GM19351 (cell line): ENCODE results near the gene NUDT8.
"Not testable (repeated sequence)": the region's sequence is repeated elsewhere in the genome, so short reads cannot be mapped to it uniquely, and the experiment has no call there.

Experiments used
- ATAC-seq: cut with Tn5 transposase; IDR thresholded peaks from one replicate; pipeline ENCODE4 v1.9.1; 2021; ENCODE audit warnings: mild to moderate bottlenecking, moderate library complexity; ENCODE audit not compliant: unreplicated experiment

NUDT8 gene

DNA sequence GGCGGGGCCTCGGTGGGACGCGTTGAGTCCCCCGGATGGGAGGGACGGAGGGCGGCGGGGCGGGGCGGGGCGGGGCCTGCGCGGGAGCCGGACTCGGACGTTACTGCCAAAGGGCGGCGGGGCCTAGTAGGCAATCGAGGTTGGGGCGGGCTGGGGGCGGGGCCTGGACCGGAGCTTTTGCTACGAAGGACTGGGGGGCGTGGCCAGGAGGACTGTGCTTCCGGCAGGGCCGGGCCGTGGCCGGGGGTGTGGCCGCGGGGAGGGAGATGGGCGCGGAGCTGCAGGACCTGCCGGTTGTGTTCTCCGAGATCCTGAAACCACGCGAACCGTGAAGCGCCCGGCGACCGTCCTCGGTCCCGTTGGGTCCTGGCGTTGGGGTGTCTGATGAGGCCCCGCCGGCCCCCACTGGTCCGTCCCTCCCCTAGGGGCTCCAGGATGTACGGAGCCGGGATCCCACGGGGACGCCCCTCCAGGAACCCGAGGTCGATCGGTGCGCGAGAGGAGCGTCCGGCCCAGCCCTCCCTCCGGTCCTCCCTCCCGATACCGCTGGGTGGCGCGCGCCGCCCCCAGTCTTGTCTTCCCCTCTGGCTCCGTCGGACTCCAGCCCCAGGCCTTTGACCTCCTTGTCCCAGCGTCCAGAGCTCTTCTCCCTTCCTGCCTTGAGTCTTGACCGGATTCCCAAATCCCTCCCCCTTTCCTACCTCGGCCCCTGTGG lies 648 bp upstream of the NUDT8 start:
- ATAC-seq: peak; percentile 62

DNA sequence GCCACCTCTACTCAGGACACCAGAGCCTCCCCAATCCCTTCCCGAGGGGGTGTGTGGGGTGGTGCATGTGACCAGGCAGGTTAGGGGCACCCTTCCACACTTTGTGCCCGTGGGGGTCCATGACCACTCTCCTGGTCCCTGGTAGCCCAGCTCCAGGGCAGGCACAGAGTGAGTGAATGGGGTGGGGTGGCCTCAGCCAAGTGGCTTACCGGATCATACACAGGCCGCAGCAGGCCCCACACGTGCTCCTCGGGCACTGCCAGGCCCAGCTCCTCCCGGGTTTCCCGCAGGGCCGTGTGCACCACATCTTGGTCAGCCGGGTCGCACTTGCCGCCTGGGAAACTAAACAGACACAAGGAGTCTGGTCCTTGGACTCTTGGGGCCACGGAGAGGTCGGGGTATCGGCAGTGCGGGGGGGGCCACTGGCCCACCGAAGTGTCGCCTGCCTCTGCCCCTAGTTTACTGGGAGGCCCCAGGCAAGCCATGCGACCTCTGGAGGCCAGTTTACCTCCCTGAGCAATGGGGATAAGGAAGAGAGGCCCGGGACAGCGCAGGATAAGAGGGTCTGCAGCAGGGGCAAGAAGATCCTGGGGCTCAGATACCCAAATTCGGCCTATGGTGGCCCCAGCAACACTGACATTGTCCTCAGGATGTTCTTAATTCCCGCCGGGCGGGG lies 889 bp downstream of the NUDT8 start:
- ATAC-seq: no peak

DNA sequence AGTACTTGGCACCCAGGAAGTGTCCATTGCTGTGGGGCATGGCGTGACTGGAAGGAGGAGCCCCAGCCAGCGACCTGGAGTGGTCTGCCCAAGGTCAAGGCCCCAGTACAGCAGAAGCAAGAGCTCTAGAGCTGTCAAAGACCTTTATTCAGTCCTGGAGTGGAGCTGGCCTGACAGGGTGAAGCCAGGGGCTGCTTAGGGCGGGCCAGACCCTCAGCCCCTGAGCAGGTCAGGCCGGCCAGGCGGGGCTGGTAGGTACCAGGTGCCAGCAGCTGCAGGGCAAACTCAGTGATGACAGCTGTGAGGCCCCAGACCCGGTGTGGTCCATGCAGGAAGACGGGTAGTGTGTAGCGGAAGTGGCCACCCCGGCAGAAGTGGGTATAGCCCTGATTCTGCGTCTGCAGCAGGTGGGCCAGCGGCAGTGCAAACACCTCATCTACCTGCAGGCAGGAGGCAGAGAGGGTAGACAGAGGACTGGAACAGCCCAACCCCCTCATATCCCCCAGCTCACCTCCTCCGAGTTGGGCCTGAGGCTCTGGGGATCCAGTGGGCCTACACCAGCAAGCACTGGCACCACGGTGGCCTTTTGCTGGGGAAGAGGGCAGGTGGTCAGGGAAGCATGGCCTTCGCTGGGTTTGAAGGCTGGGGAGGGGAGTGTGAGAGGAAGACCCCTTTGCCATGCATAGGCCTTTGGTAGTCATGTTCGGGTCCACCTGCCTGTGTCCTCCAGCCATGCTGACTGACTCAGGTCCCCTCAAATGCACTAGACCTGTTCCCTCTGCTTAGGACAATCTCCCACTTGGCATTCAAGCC lies 1.7 kb downstream of the NUDT8 start:
- no peak for ATAC-seq

DNA sequence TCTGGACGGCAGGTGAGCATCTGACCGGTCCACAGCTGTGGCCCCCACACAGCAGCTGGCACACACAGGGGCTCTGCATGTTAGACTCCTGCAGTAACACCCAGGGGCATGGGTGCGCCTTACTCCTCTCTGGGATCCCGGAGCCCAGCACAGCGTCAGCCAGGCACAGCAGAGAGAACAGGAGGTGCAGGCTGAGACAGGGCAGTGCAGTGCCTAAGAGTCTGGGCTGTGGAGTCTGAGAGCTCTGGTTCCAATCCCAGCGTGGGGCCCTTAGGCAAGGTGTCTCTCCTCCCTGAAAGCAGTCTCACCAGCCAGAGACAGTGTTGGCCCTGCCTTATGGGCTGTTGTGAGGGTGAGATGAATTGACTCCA lies 2.3 kb downstream of the NUDT8 start:
- ATAC-seq: no peak

DNA sequence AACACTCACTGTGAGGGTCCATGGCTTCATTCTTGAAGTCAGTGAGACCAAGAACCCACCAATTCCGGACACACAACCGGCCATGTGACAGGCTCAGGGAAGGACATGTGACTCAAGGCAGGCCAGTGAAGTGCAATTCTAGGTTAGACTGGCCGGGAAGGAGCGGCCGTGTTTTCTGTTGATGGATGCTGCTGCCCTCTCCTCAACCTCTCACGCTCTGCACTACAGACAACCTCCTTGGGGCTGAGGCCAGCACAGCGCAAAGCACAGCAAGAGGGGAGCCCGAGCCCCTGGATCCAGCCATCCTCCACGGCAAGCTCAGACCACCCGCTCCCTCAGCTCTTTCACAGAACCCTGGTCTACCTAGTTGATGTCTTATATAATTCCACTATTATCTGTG lies 2.8 kb downstream of the NUDT8 start:
- no peak for ATAC-seq

DNA sequence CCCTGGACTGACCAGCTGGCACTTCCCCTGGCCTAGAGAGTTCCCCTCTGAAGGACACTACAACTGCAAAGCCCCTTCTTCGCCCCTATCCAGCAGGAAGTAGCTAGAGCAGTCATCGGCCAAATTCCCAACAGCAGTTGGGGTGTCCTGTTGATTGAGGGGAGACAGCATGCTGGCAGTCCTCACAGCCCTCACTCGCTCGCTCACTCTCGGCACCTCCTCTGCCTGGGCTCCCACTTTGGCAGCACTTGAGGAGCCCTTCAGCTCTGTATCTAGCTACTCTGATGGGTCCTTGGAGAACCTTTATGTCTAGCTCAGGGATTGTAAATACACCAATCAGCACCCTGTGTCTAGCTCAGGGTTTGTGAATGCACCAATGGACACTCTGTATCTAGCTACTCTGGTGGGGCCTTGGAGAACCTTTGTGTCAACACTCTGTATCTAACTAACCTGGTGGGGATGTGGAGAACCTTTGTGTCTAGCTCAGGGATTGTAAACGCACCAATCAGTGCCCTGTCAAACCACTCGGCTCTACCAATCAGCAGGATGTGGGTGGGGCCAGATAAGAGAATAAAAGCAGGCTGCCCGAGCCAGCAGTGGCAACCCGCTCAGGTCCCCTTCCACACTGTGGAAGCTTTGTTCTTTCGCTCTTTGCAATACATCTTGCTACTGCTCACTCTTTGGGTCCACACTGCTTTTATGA lies 3.5 kb downstream of the NUDT8 start:
- ATAC-seq: not testable (repeated sequence)

DNA sequence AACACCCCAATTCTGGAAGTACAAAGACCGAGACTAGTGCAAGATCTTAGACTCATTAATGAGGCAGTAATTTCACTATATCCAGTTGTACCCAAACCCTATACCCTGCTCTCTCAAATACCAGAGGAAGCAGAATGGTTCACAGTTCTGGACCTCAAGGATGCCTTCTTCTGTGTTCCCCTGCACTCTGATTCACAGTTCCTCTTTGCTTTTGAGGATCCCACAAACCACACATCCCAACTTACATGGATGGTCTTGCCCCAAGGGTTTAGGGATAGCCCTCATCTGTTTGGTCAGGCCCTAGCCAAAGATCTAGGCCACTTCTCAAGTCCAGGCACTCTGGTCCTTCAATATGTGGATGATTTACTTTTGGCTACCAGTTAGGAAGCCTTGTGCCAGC lies 5.9 kb downstream of the NUDT8 start:
- not testable (repeated sequence) for ATAC-seq

DNA sequence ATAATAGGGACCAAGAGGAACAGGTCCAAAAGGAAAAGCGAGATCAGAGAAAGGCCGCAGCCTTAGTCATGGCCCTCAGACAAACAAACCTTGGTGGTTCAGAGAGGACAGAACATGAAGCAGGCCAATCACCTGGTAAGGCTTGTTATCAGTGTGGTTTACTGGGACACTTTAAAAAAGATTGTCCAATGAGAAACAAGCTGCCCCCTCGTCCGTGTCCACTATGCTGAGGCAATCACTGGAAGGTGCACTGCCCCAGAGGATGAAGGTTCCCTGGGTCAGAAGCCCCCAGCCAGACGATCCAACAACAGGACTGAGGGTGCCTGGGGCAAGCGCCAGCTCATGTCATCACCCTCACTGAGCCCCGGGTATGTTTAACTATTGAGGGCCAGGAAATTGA lies 6.8 kb downstream of the NUDT8 start:
- ATAC-seq: not testable (repeated sequence)

DNA sequence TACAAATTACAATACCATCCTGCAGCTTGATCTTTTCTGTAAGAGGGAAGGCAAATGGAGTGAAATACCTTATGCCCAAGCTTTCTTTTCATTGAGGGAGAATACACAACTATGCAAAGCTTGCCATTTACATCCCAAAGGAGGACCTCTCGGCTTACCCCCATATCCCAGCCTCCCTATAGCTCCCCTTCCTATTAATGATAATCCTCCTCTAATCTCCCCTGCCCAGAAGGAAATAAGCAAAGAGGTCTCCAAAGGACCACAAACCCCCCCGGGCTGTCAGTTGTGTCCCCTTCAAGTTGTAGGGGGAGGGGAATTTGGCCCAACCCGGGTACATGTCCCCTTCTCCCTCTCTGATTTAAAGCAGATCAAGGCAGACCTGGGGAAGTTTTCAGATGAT lies 7.8 kb downstream of the NUDT8 start:
- ATAC-seq: not testable (repeated sequence)

DNA sequence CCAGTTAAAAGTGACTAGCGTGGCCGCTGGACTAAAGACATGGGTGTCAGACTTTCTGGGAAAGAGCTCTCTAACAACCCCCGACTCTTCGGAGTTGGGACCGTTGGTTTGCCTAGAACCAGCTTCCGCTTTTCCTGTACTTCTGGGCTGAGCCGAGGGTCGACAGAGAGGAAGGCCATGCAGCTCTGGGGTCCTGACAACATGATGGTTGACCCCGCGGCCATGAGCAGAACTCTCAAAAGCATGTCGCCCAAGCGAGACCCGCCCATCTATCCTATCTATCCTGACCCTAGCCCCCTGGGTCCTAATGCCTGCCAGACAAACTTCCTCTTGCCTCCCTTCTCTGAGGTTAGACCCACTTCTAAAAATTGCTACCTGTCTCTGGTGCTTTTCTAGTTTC lies 9.1 kb downstream of the NUDT8 start:
- ATAC-seq: not testable (repeated sequence)

DNA sequence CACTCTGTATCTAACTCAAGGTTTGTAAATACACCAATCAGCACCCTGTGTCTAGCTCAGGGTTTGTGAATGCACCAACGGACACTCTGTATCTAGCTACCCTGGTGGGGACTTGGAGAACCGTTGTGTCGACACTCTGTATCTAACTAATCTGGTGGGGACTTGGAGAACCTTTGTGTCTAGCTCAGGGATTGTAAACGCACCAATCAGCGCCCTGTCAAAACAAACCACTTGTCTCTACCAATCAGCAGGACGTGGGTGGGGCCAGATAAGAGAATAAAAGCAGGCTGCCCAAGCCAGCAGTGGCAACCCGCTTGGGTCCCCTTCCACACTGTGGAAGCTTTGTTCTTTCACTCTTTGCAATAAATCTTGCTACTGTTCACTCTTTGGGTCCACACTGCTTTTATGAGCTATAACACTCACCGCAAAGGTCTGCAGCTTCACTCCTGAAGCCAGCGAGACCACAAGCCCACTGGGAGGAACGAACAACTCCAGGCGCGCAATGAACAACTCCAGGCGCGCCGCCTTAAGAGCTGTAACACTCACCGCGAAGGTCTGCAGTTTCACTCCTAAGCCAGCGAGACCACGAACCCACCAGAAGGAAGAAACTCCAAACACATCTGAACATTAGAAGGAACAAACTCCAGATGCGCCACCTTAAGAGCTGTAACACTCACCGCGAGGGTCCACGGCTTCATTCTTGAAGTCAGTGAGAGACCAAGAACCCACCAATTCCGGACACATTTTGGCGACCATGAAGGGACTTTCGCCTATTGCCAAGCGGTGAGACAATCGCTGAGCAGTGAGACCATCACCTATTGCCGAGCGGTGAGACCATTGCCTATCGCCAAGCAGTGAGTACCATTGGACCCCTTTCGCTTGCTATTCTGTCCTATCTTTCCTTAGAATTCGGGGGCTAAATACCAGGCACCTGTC lies 9.8 kb downstream of the NUDT8 start:
- not testable (repeated sequence) for ATAC-seq

DNA sequence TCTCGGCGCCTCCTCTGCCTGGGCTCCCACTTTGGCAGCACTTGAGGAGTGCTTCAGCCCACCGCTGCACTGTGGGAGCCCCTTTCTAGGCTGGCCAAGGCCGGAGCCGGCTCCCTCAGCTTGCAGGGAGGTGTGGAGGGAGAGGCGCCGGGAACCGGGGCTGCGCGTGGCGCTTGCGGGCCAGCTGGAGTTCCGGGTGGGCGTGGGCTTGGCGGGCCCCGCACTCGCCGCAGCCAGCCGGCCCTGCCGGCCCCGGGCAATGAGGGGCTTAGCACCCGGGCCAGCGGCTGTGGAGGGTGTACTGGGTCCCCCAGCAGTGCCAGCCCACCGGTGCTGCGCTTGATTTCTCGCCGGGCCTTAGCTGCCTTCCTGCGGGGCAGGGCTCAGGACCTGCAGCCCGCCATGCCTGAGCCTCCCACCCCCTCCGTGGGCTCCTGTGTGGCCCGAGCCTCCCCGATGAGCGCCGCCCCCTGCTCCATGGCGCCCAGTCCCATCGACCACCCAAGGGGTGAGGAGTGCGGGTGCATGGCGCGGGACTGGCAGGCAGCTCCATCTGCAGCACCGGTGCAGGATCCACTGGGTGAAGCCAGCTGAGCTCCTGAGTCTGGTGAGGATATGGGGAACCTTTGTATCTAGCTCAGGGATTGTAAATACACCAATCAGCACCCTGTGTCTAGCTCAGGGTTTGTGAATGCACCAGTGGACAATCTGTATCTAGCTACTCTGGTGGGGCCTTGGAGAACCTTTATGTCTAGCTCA lies 10.7 kb downstream of the NUDT8 start:
- not testable (repeated sequence) for ATAC-seq

DNA sequence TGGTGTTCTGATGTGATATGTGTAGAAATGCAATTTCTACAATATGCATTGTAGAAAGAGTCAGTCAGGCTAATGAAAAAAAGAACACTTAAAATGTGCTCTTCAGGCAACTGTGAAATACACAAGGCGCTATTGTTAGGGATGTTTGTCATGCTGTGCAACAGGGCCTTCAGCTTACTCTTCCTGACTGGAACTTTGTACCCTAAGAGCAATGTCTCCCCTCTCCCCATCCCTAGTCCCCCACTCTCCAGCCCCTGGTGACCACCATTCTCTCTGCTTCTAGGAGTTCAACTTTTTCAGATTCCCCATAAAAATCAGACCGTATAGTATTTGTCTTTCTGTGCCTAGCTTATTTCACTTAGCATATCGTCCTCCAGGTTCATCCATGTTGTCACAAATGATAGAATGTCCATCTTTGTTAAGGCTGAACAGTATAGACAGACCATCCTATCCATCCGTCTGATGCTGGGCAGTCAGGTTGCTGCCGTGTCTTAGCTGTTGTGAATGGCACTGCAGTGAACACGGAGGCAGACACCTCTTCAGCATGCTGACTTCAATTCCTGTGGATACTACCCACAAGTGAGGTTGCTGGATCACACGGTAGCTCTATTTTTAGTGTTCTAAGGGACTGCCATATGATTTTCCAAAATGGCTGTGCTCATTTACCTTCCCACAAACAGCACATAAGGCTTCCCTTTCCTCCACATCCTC lies 12.3 kb downstream of the NUDT8 start:
- ATAC-seq: no peak

DNA sequence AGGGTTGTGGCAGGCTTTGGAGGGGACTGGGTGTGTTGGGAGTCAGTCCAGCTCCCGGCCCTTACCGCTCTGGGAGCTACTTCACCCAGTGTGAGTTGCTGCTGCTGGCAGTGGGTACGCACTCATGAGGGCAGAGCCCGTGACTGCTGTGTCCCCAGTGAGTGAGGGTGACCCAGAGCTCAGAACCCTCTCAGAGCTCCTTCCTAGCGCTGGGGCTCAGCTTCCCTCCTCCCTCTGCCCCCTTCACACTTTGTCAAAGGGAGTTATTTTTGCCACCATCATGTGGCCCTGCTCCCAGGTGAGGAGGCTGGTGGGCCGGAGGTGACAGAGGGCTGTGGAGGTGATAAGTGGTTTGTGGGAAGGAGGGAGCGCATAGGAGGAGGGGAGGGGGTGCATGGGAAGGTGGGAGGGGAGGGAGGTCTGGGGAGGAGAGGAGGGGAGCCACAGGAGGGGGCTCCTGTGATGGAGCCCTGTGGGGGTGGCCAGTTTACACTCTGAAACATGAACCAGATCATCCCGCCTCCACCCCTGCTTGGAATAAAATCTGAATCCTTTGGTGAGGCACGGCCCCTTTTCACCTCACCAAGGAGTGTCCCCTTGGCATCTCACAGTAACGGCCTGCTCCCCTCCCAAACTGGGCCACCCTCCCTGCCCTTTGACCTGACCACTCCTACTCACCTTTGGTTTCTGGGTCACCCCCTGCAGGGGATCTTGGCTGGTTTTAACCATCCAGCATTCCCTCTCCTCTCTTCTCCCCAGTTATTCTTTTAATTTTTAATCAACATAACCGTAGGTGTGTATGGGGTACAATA lies 13.1 kb downstream of the NUDT8 start:
- ATAC-seq: no peak

DNA sequence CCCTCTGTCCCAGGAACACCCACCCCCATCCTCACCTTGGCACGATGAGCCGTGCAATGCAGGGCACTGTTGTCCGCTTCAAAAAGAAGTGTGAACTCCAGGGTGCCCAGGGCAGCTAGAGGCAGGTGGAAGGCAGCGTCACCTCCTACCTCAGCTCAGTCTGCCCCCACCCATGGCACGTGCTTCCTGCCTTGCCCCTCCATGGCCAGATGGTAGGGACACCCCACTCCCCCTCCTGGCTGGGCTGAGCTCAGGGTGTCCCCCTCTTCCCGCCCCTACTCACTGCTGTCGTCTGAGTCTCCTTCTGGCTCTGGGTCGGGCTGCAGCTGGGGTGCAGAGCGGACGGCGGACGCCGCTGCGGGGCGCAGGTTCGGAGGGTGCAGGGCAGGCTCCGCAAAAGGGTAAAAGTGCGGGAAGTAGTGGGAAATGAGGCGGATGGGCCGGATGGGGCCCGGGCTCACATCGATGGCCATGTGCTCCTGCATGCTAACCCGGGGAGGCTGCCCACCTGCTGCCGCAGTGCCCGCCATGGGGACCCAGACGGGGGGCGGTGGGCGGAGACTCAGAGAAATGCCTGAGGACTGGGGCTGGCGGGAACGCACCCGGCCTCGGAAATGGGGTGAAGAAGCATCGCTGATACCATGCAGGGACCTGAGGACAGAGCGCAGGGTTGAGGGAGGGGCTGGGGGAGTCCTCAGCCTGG lies 13.9 kb downstream of the NUDT8 start:
- ATAC-seq: no peak

DNA sequence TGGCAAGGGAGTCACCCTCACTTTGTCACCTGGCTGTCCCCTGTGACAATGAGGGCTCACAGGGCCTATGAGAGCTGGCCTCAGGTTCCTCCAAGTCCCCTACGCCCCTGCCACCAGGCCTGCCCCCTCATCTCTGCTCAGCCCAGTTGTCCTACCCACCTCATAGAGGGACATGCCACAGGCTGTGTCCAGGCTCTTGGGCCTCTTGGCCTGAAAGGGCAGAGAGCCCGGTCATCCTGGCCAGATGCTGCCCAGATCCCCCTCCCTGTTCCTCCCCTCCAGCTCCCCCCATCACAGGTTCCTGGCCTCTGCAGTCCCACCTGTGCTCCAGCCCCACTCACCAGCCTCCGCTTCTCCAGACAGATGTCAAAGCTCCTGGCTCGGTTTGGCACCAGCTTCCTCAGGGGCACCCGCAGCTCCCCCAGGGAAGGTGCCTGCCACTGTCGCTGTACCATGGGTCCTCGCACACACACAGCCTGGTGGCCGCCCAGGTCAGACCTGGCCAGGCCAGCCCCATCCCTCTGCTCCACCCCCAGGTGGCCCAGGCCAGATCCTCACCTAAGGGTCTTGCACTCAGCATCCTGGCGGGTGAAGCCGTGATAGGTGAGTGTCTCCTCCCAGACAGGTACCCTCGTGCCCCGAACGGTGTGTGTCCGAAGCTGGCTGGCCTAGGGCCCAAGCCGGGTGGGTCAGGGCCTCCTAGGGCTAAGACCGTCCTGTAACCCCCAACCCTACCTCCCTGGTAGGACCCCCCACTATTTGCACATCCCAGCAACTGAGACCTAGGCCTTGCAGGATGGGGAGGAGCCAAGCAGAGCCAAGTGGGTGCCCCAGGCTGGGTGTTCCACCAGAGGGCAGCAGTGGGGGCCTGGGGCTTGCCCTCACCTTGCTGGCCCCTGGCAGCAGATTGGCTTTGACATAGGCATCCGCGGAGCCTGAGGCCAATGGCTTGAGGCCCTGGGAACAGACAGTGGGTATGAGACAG lies 14.7 kb downstream of the NUDT8 start:
- no peak for ATAC-seq
